Activated T-helper 2 cell treated with anti-CD3 and anti-CD28 coated beads, Interferon-gamma antibody, Interleukin-2, Interleukin-4, amounts not matched to agents 10 μg/mL and 5 μg/mL and 100 μg/mL, durations not matched to agents 14 hours and 24 hours and 36 hours (primary cell): Measurements from ENCODE around the gene MAPKAP1. TPM values are rescaled to one million over a fixed set of nuclear protein-coding genes. Genes with fewer than 3 reads are reported as not detected.

Experiments
- DNase-seq: peaks from one replicate; pipeline ENCODE4 v3.0.0; 2021; ENCODE audit warnings: low spot score
- H3K27ac Mint-ChIP-seq: one replicate; pipeline ENCODE4 v1.8.0; 2021; ENCODE audit warnings: mixed read lengths
- H3K27me3 Mint-ChIP-seq: one replicate; pipeline ENCODE4 v1.8.0; 2021; ENCODE audit warnings: low read depth, mixed read lengths
- H3K36me3 Mint-ChIP-seq: one replicate; pipeline ENCODE4 v1.8.0; 2021; ENCODE audit warnings: low read depth, mixed read lengths
- H3K4me1 Mint-ChIP-seq: one replicate; pipeline ENCODE4 v1.8.0; 2021; ENCODE audit warnings: low read depth, mixed read lengths
- H3K4me3 Mint-ChIP-seq: one replicate; pipeline ENCODE4 v1.8.0; 2021; ENCODE audit warnings: low read depth, mild to moderate bottlenecking, moderate library complexity, mixed read lengths
- H3K9me3 Mint-ChIP-seq: one replicate; pipeline ENCODE4 v1.8.0; 2021; ENCODE audit warnings: mixed read lengths
- intact Hi-C: fragments of 100-400 bp; cut with micrococcal nuclease; formaldehyde crosslinking; loops from one replicate; pipeline ENCODE4 v1.15.1; 2023
- total RNA-seq: library from RNA; stranded (reverse); gene quantifications from 2 replicates; pipeline ENCODE4 v1.2.3, GENCODE V29; 2022

The MAPKAP1 gene
- total RNA-seq, 1 donor from 2014 or later, result 83.8 TPM

DNA sequence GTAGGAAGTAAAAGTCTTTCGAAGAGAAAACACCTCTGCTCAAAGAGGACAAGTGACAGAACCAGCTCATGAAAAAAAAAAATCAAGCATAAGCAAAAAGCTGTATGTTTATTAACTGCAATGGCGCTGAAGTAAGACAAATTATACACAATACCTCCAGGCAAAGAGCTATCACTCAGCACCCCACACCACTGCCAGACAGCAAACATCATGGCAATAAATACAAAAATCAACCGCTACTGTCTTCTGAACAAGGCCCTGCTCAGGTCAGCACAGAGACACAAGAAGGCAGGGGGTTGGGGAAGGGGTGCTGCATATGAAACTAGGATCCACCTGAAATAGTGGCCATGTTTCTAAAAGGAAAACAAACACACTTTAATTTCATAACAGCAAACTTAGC is 50.4 kb downstream of the MAPKAP1 start:
- no peak overlapping the region for H3K4me3 Mint-ChIP-seq
- H3K27me3 Mint-ChIP-seq, result no peaks in the 10 kb centered on the region
- intact Hi-C loops, result no loop called here
- no peak overlapping the region for H3K27ac Mint-ChIP-seq
- no peak for DNase-seq
- peaks cover 8% of the 10 kb centered on the region for H3K4me1 Mint-ChIP-seq
- peaks cover 24% of the 10 kb centered on the region for H3K36me3 Mint-ChIP-seq
- no peaks in the 10 kb centered on the region for H3K9me3 Mint-ChIP-seq

GRCh38 chr9:125655691-125656410 is 51.2 kb downstream of the MAPKAP1 start:
- H3K4me3 Mint-ChIP-seq, result no peak overlapping the region
- peaks cover 11% of the 10 kb centered on the region for H3K4me1 Mint-ChIP-seq
- DNase-seq, result no peak
- intact Hi-C loops, result no loop called here
- H3K27ac Mint-ChIP-seq, result no peak overlapping the region
- no peaks in the 10 kb centered on the region for H3K9me3 Mint-ChIP-seq
- peaks cover 24% of the 10 kb centered on the region for H3K36me3 Mint-ChIP-seq
- H3K27me3 Mint-ChIP-seq, result no peaks in the 10 kb centered on the region

- no peak overlapping the region for H3K4me3 Mint-ChIP-seq
- DNase-seq, result no peak
- H3K36me3 Mint-ChIP-seq, result peaks cover 29% of the 10 kb centered on the region
- H3K27me3 Mint-ChIP-seq, result no peaks in the 10 kb centered on the region
- H3K4me1 Mint-ChIP-seq, result peaks cover 18% of the 10 kb centered on the region
- intact Hi-C loops, result no loop called here
- no peaks in the 10 kb centered on the region for H3K9me3 Mint-ChIP-seq
- no peak overlapping the region for H3K27ac Mint-ChIP-seq
Observed at GRCh38 chr9:125655066-125655633, 51.9 kb downstream of the MAPKAP1 start.

DNA sequence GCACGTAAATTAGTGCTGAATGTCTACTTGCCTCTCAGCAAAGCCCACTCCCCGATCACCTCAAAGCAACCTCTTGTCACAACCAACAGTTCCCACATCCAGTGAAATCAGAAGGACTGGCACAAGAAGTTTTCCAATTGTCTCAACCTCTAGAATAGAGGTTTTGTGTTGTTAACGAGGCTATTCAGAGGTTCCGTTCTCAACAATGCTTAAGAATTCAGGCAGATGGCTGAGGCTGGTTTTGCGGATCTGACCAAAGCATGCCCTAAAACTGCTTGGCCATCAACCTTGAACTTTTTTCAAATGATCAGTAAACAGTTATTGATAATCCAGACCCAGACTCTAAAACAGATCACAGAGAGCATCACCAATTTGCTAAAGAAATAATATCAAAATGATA is 52.9 kb downstream of the MAPKAP1 start:
- DNase-seq, result no peak
- H3K27ac Mint-ChIP-seq, result no peak overlapping the region
- peaks cover 29% of the 10 kb centered on the region for H3K4me1 Mint-ChIP-seq
- H3K4me3 Mint-ChIP-seq, result no peak overlapping the region
- intact Hi-C loops, result loop anchor here (5.0 kb wide), 1 partner anchor 92 kb away; no protein-coding TSS in a partner anchor
- peaks cover 35% of the 10 kb centered on the region for H3K36me3 Mint-ChIP-seq
- H3K9me3 Mint-ChIP-seq, result no peaks in the 10 kb centered on the region
- no peaks in the 10 kb centered on the region for H3K27me3 Mint-ChIP-seq

GRCh38 chr9:125653325-125653724 is 53.7 kb downstream of the MAPKAP1 start:
- no peak overlapping the region for H3K4me3 Mint-ChIP-seq
- H3K27ac Mint-ChIP-seq, result no peak overlapping the region
- no peak for DNase-seq
- H3K4me1 Mint-ChIP-seq, result peaks cover 32% of the 10 kb centered on the region
- no peaks in the 10 kb centered on the region for H3K9me3 Mint-ChIP-seq
- intact Hi-C loops, result loop anchor here (5.0 kb wide), 1 partner anchor 91 kb away; no protein-coding TSS in a partner anchor
- H3K36me3 Mint-ChIP-seq, result peaks cover 37% of the 10 kb centered on the region
- H3K27me3 Mint-ChIP-seq, result no peaks in the 10 kb centered on the region

DNA sequence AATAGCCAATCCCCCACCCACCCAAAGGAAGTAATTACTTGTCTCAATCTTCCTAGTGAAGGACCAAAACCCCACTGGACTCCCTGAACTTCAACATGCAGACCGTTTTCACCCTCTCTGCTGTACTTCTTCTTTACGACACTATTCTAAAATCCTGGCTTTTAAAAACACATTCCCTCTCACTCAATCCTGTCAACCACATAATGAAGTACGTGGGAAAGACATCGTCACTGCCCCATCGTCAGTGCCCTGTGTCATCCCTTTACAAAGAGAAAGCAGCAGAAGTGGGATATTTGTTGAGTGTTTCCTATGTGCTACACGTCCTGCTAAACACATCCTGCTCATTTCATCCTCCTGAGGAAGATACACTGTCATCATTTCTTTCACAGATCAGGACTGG is 54.2 kb downstream of the MAPKAP1 start:
- Mint-ChIP-seq H3K4me1 (peaks cover 35% of the 10 kb centered on the region), H3K27ac (no peak overlapping the region), H3K36me3 (peaks cover 36% of the 10 kb centered on the region), H3K27me3 (no peaks in the 10 kb centered on the region), H3K4me3 (no peak overlapping the region), H3K9me3 (no peaks in the 10 kb centered on the region)
- intact Hi-C loops, result loop anchor here (5.0 kb wide), 1 partner anchor 90 kb away; no protein-coding TSS in a partner anchor
- DNase-seq, result no peak

- no peak overlapping the region for H3K27ac Mint-ChIP-seq
- intact Hi-C loops, result loop anchor here (5.0 kb wide), 1 partner anchor 90 kb away; no protein-coding TSS in a partner anchor
- DNase-seq, result no peak
- no peaks in the 10 kb centered on the region for H3K9me3 Mint-ChIP-seq
- H3K4me3 Mint-ChIP-seq, result no peak overlapping the region
- peaks cover 37% of the 10 kb centered on the region for H3K36me3 Mint-ChIP-seq
- peaks cover 40% of the 10 kb centered on the region for H3K4me1 Mint-ChIP-seq
- no peaks in the 10 kb centered on the region for H3K27me3 Mint-ChIP-seq
Observed at GRCh38 chr9:125652233-125652594, 54.8 kb downstream of the MAPKAP1 start.

DNA sequence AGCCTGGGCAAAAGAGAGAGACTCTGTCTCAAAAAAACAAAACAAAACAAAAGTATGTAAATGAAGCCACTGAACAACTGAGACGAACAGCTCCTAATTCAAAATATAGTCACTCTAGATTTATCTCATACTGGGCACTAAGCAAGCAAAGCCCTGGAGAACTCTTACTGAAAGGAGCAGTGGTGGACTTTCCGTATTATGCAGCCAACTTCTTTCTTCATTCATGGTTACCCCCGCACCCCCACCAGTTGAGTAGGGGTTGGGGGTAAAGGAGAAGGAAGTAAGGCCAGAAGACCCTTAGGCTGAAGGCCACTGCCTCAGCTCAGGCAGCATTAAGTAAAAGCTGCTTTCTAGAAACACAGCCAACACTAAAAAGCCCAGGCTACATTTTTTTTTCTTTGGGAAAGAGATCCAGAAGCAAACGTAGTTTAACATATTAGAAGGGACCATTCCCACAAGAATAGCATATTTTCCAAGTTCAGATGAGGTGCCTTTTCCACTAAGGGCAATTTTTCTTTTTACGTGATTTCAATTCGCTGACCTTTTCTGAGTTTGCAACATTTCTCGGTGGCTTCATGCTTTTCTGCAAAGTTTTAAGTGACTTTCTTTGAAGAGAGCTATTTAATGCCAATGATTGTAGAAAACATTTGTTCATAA is 55.3 kb downstream of the MAPKAP1 start:
- H3K27ac Mint-ChIP-seq, result no peak overlapping the region
- peaks cover 46% of the 10 kb centered on the region for H3K4me1 Mint-ChIP-seq
- no peak overlapping the region for H3K4me3 Mint-ChIP-seq

DNA sequence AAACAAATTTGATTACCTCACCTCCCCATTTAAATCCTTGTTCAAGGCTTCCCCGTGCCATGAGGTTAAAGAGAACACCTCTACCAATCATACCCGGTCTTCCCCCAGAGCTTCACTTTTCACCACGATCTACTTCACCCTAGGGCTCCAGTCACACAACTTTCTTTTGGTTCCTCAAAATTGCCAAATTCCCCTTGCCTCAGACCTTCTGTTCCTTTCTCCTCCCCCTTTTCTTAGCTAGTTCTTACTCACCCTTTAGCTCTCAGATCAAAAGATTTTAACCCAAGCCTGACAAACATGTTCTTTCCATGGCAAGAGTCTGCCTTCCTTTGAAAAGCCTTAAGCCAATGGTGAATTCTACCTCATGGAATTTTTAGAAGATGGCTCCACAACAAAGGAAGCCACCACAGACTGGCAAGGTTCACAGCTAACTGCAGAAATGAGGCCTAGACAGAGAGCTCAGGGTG is 56.7 kb downstream of the MAPKAP1 start:
- Mint-ChIP-seq H3K27ac (peak overlapping the region; percentile 64), H3K27me3 (no peaks in the 10 kb centered on the region), H3K4me3 (peak overlapping the region; percentile 3), H3K36me3 (peaks cover 28% of the 10 kb centered on the region), H3K4me1 (peaks cover 55% of the 10 kb centered on the region), H3K9me3 (no peaks in the 10 kb centered on the region)
- intact Hi-C loops, result loop anchor here (1.0 to 5.0 kb wide), 5 partner anchors 10 to 129 kb away; partner anchors contain the start of gene MAPKAP1
- DNase-seq, result no peak

More for the DNA sequence above, 55.3 kb downstream of the MAPKAP1 start:
- no peak for DNase-seq
- Mint-ChIP-seq H3K9me3 (no peaks in the 10 kb centered on the region), H3K36me3 (peaks cover 39% of the 10 kb centered on the region), H3K27me3 (no peaks in the 10 kb centered on the region)
- intact Hi-C loops, result loop anchor here (2.0 to 5.0 kb wide), 2 partner anchors 55 to 89 kb away; partner anchors contain the start of gene MAPKAP1

DNA sequence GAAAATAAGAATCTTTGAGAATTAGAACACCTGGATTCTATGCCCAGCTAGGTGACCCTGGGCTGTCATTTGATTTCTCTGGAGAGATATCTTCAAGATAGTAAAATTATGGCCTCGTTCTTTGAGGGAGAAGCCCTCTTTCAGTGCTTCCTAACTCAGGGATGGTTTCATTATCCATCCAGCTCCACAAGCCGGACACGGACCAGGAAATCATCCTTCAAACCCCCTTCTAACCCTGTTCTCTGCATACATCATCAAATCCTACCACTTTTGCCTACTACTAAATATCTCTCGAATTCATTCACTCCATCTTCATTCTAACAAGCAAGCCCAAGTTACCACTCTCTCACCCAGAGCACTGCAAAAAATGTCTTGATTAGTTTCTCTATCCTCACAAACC is 57.2 kb downstream of the MAPKAP1 start:
- H3K4me3 Mint-ChIP-seq, result peak overlapping the region; percentile 3
- peaks cover 60% of the 10 kb centered on the region for H3K4me1 Mint-ChIP-seq
- no peak for DNase-seq
- H3K9me3 Mint-ChIP-seq, result no peaks in the 10 kb centered on the region
- intact Hi-C loops, result loop anchor here (1.0 to 5.0 kb wide), 7 partner anchors 10 to 762 kb away; partner anchors contain the start of genes MAPKAP1 and PBX3
- peaks cover 32% of the 10 kb centered on the region for H3K36me3 Mint-ChIP-seq
- no peaks in the 10 kb centered on the region for H3K27me3 Mint-ChIP-seq
- peak overlapping the region; percentile 64 for H3K27ac Mint-ChIP-seq

GRCh38 chr9:125649315-125649714 is 57.7 kb downstream of the MAPKAP1 start:
- H3K36me3 Mint-ChIP-seq, result peaks cover 36% of the 10 kb centered on the region
- no peaks in the 10 kb centered on the region for H3K27me3 Mint-ChIP-seq
- no peak overlapping the region for H3K4me3 Mint-ChIP-seq
- H3K4me1 Mint-ChIP-seq, result peaks cover 64% of the 10 kb centered on the region
- intact Hi-C loops, result loop anchor here (5.0 kb wide), 2 partner anchors 98 to 763 kb away; partner anchors contain the start of gene PBX3
- no peaks in the 10 kb centered on the region for H3K9me3 Mint-ChIP-seq
- no peak for DNase-seq
- peak overlapping the region; percentile 29 for H3K27ac Mint-ChIP-seq

- H3K4me1 Mint-ChIP-seq, result peaks cover 67% of the 10 kb centered on the region
- intact Hi-C loops, result loop anchor here (5.0 kb wide), 2 partner anchors 99 to 764 kb away; partner anchors contain the start of gene PBX3
- no peak for DNase-seq
- H3K27me3 Mint-ChIP-seq, result no peaks in the 10 kb centered on the region
- no peaks in the 10 kb centered on the region for H3K9me3 Mint-ChIP-seq
- H3K36me3 Mint-ChIP-seq, result peaks cover 36% of the 10 kb centered on the region
- H3K27ac Mint-ChIP-seq, result no peak overlapping the region
- H3K4me3 Mint-ChIP-seq, result no peak overlapping the region
Observed at GRCh38 chr9:125648294-125648693, 58.7 kb downstream of the MAPKAP1 start.
